ENCODE results near the gene TMEM219. TPM values are rescaled to one million over a fixed set of nuclear protein-coding genes. Genes with fewer than 3 reads are reported as not detected.

Gene TMEM219
- total and polyA plus RNA-seq, 9 of the 15 experiments (the other 6 are each of a cell fraction or from before 2014, with no cell fraction given) = 35.3 to 62.8 (median 55.5) TPM

DNA sequence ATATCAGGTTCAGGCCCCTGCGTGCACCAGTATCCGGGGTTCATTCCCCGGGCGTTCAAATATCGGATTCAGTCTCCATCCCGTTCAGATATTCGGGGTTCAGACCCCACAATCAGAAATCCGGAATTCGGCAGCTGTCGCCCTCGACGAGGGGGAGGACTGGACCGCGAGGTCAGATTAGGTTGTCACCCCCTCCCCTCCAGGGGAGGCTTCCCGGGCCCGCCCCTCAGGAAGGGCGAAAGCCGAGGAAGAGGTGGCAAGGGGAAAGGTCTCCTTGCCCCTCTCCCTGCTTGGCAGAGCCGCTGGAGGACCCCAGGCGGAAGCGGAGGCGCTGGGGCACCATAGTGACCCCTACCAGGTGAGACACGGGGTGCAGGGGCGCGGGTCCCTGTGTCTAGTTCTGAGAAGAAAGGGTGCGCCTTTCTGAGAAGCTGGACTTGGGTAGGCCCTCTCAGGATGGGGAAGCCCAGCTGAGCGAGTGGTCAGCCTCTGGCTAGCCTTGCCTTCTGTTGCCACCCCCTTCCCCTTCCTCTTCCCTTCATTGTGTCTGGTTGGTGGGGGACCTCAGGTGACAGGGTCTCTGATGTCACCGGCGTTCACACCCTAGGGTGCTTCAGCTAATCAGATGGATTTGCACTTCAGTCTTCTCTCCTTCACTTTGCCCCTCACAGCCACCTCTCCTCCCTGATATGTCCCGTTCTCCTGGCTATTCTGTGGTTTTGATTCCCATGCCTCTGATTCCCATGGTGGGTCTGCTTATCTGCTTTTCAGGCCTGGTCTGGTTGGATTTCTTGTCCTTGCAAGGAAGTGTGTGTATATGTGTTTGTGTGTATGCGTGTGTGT lies 12.6 kb downstream of the TMEM219 start:
- Histone ChIP-seq H3K36me3 (ENCODE audit: control insufficient read depth, insufficient read depth, low read length) (peaks cover 47% of the 10 kb centered on the region), H3K9ac (ENCODE audit: insufficient read depth in 1 of 2, low read depth in 2 of 2, low read length in 2 of 2) (peak overlapping the region; percentile 82 to 88), H3K9me1 (ENCODE audit: control insufficient read depth, insufficient read depth, low read length) (peaks cover 3% of the 10 kb centered on the region), H3K4me3 (peak overlapping the region; percentile 71), H3K79me2 (ENCODE audit: control insufficient read depth, insufficient read depth, low read length) (peaks cover 36% of the 10 kb centered on the region), H3K27ac (ENCODE audit: extremely low read depth, low read depth, low read length) (peak overlapping the region; percentile 80), H3K27me3 (ENCODE audit: control insufficient read depth in 2 of 2, insufficient read depth in 2 of 2, low read length in 2 of 2) (no peaks in the 10 kb centered on the region), H3K4me2 (ENCODE audit: insufficient read depth, low read length) (peak overlapping the region; percentile 87), H4K20me1 (replicated peaks; ENCODE audit: control insufficient read depth, insufficient read depth, low read length) (peaks cover 23% of the 10 kb centered on the region), H2AFZ (ENCODE audit: low read depth, low read length) (0 out of 2 replicates have a peak overlapping the region, but pooled peaks have one; percentile 88), H3K9me3 (replicated peaks; ENCODE audit: control insufficient read depth, insufficient read depth, low read depth, low read length) (no peaks in the 10 kb centered on the region; the same call in 1 of the 2 replicates), H3K4me1 (replicated peaks in 1 of 2; ENCODE audit: control insufficient read depth in 2 of 2, insufficient read depth in 2 of 2, low read length in 2 of 2) (peaks cover 26 to 30% of the 10 kb centered on the region in 2 experiments; a peak in 4 of 5 replicates)
- BruUV-seq (replicated peaks) = no TSS peak
- in situ Hi-C loops (cut with MboI) (no loop called here), intact Hi-C loops (cut with micrococcal nuclease) (no loop called here)
- peak; percentile 47 to 57 (median 49) for DNase-seq (ENCODE audit: extremely low read depth in 1 of 4, low spot score in 3 of 4)
- ATAC-seq = peak; percentile 9
- FAIRE-seq = peak; percentile 73
- 2% methylated on average over 25 of the region's 31 CpGs for WGBS (ENCODE audit: insufficient coverage, low coverage, missing lambda C conversion rate)
- ChIA-PET POLR2A (interaction anchor here (0.6 to 3.2 kb wide), 7 partner anchors 11 to 650 kb away, joined by 3 to 22 read pairs (median 14); partner anchors contain the start of genes ASPHD1 and TMEM219), CTCF (ENCODE audit: low intra/inter-chr PET ratio) (no interaction called here)
- TF ChIP-seq ETV5 (CRISPR knock-in tag; IDR thresholded peaks at IDR 0.05; ENCODE audit: low read depth) = 0 out of 2 replicates have a peak, but pooled peaks have one; percentile 24
- TF ChIP-seq BCOR (IDR thresholded peaks at IDR 0.05) = no peak
- TF ChIP-seq, protein P1, sequence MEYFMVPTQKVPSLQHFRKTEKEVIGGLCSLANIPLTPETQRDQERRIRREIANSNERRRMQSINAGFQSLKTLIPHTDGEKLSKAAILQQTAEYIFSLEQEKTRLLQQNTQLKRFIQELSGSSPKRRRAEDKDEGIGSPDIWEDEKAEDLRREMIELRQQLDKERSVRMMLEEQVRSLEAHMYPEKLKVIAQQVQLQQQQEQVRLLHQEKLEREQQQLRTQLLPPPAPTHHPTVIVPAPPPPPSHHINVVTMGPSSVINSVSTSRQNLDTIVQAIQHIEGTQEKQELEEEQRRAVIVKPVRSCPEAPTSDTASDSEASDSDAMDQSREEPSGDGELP (CRISPR knock-in tag; IDR thresholded peaks at IDR 0.05; ENCODE audit: borderline replicate concordance) = peak; percentile 72; the same call in 1 of the 2 replicates
- TF ChIP-seq, protein P2, sequence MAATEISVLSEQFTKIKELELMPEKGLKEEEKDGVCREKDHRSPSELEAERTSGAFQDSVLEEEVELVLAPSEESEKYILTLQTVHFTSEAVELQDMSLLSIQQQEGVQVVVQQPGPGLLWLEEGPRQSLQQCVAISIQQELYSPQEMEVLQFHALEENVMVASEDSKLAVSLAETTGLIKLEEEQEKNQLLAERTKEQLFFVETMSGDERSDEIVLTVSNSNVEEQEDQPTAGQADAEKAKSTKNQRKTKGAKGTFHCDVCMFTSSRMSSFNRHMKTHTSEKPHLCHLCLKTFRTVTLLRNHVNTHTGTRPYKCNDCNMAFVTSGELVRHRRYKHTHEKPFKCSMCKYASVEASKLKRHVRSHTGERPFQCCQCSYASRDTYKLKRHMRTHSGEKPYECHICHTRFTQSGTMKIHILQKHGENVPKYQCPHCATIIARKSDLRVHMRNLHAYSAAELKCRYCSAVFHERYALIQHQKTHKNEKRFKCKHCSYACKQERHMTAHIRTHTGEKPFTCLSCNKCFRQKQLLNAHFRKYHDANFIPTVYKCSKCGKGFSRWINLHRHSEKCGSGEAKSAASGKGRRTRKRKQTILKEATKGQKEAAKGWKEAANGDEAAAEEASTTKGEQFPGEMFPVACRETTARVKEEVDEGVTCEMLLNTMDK (IDR thresholded peaks at IDR 0.05; ENCODE audit: borderline replicate concordance, insufficient read depth, low read depth, low read length, poor library complexity, severe bottlenecking) = no peak
- peak; percentile 79; the same call in 1 of the 2 replicates for TF ChIP-seq ZBTB7A (IDR thresholded peaks at IDR 0.05; ENCODE audit: borderline replicate concordance, control insufficient read depth, low read depth, low read length)
- peak; percentile 16; the same call in 1 of the 2 replicates for TF ChIP-seq FOXK1 (CRISPR knock-in tag; IDR thresholded peaks at IDR 0.05; ENCODE audit: borderline replicate concordance)
- TF ChIP-seq, protein P3, sequence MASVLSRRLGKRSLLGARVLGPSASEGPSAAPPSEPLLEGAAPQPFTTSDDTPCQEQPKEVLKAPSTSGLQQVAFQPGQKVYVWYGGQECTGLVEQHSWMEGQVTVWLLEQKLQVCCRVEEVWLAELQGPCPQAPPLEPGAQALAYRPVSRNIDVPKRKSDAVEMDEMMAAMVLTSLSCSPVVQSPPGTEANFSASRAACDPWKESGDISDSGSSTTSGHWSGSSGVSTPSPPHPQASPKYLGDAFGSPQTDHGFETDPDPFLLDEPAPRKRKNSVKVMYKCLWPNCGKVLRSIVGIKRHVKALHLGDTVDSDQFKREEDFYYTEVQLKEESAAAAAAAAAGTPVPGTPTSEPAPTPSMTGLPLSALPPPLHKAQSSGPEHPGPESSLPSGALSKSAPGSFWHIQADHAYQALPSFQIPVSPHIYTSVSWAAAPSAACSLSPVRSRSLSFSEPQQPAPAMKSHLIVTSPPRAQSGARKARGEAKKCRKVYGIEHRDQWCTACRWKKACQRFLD (CRISPR knock-in tag; IDR thresholded peaks at IDR 0.05) = 0 out of 2 replicates have a peak, but pooled peaks have one; percentile 6
- peak; percentile 23 for TF ChIP-seq RBBP5 (IDR thresholded peaks at IDR 0.05; ENCODE audit: borderline replicate concordance, insufficient read depth, low read length, poor library complexity, severe bottlenecking)
- TF ChIP-seq, protein P4, sequence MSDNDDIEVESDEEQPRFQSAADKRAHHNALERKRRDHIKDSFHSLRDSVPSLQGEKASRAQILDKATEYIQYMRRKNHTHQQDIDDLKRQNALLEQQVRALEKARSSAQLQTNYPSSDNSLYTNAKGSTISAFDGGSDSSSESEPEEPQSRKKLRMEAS (CRISPR knock-in tag; IDR thresholded peaks at IDR 0.05) = peak; percentile 15; the same call in 1 of the 2 replicates
- TF ChIP-seq SP1 (CRISPR knock-in tag; IDR thresholded peaks at IDR 0.05) = peak; percentile 20; the same call in 1 of the 2 replicates
